HepG2 (cell line): Measurements from ENCODE around the gene MPC1. TPM values are rescaled to one million over a fixed set of nuclear protein-coding genes. Genes with fewer than 3 reads are reported as not detected.

Experiments used
- ATAC-seq: fragments of 200-7000 bp; cut with Tn5 transposase; 3 replicates; pipeline ENCODE4 v1.9.1; 2020; ENCODE audit warnings: mild to moderate bottlenecking, moderate library complexity
- BruUV-seq: library from RNA; stranded (reverse); fragments of 400-500 nt; replicated peaks from 2 replicates; lab custom pipeline; 2021; lab: Mats Ljungman, UMichigan
- CTCF ChIA-PET: fragments of 300-600 bp; formaldehyde crosslinking; extraction: SDS; loops from one replicate; lab custom pipeline; 2021; ENCODE audit warnings: low total read pairs, inconsistent platforms, low intra/inter-chr PET ratio; lab: Yijun Ruan, JAX
- POLR2A ChIA-PET: fragments of 350-600 bp; sonication (Branson Sonifier 250); formaldehyde crosslinking; loops from one replicate; lab custom pipeline; 2020; ENCODE audit warnings: antibody characterized with exemption, inconsistent platforms; lab: Yijun Ruan, JAX
- DNase-seq: peaks from one replicate; pipeline ENCODE4 v3.0.0-alpha.2; 2015; ENCODE audit warnings: low spot score
- FAIRE-seq: peaks from 3 replicates; lab custom pipeline; 2011; peaks lifted over from hg19 to GRCh38; lab: Jason Lieb, UNC
- H2AFZ ChIP-seq: one replicate; pipeline ENCODE4 v1.6.1; 2011; ENCODE audit warnings: low read length, inconsistent platforms
- H3K27ac ChIP-seq: fragments of 300-600 bp; 3 replicates; pipeline ENCODE4 v1.8.0; 2011; ENCODE audit warnings: mixed run types, mild to moderate bottlenecking, mixed read lengths, low read length, inconsistent platforms; ENCODE audit not compliant: insufficient read depth; ENCODE audit errors: extremely low read length
- H3K27me3 ChIP-seq, 2 experiments: fragments of 200-600 bp in 1 of 2; 2 replicates in 1 of 2; 3 replicates in 1 of 2; pipeline versions ENCODE4 v1.6.0 to v1.8.0; 2011; ENCODE audit warnings: low read length in 2 of 2, mild to moderate bottlenecking in 2 of 2, moderate library complexity in 2 of 2, inconsistent platforms in 1 of 2; ENCODE audit not compliant: insufficient read depth in 2 of 2, control insufficient read depth in 1 of 2
- H3K36me3 ChIP-seq, 2 experiments: fragments of 200-600 bp in 1 of 2; replicated peaks in 1 of 2; 2 replicates in 1 of 2; 3 replicates in 1 of 2; pipeline versions ENCODE4 v1.5.1 to v1.8.0; 2011; ENCODE audit warnings: low read length in 2 of 2, inconsistent platforms in 1 of 2; ENCODE audit not compliant: insufficient read depth in 2 of 2, control insufficient read depth in 1 of 2
- H3K4me1 ChIP-seq: 2 replicates; pipeline ENCODE4 v1.5.1; 2012; ENCODE audit warnings: low read length, inconsistent platforms; ENCODE audit not compliant: insufficient read depth
- H3K4me2 ChIP-seq: 2 replicates; pipeline ENCODE4 v1.6.0; 2011; ENCODE audit warnings: low read depth, low read length, inconsistent platforms
- H3K4me3 ChIP-seq, 3 experiments: fragments of 200-600 bp in 1 of 3; sonication (generic), shearing (Covaris generic) in 1 of 3; replicated peaks in 1 of 3; 2 replicates each; pipeline ENCODE4 v1.5.1; 2011 to 2016; ENCODE audit warnings: low read length in 3 of 3, inconsistent platforms in 2 of 3, low read depth in 2 of 3, mild to moderate bottlenecking in 2 of 3, control low read depth in 1 of 3, mixed read lengths in 1 of 3; ENCODE audit not compliant: insufficient read depth in 1 of 3
- H3K79me2 ChIP-seq: one replicate; pipeline ENCODE4 v1.6.1; 2011; ENCODE audit warnings: low read length, inconsistent platforms; ENCODE audit not compliant: insufficient read depth
- H3K9ac ChIP-seq: 2 replicates; pipeline ENCODE4 v1.6.0; 2011; ENCODE audit warnings: mild to moderate bottlenecking, low read depth, low read length, inconsistent platforms; ENCODE audit not compliant: insufficient read depth
- H3K9me3 ChIP-seq: 2 replicates; pipeline ENCODE4 v1.5.1; 2012; ENCODE audit warnings: mild to moderate bottlenecking, low read length
- H4K20me1 ChIP-seq: 2 replicates; pipeline ENCODE4 v1.6.0; 2011; ENCODE audit warnings: inconsistent platforms, mild to moderate bottlenecking, low read length, moderate library complexity; ENCODE audit not compliant: insufficient read depth
- ATF3 ChIP-seq: sonication (generic); formaldehyde crosslinking; IDR thresholded peaks from 2 replicates; pipeline ENCODE4 v1.4.0; 2020; ENCODE audit warnings: missing genetic modification reagents
- ATRX ChIP-seq: sonication (generic); formaldehyde crosslinking; IDR thresholded peaks from 2 replicates; pipeline ENCODE4 v1.4.0; 2020; ENCODE audit warnings: missing genetic modification reagents, borderline replicate concordance
- BRD4 ChIP-seq: sonication (generic); formaldehyde crosslinking; IDR thresholded peaks from 2 replicates; pipeline ENCODE4 v1.4.0; 2020; ENCODE audit warnings: missing genetic modification reagents
- FOSL2 ChIP-seq: sonication (generic); formaldehyde crosslinking; IDR thresholded peaks from 2 replicates; pipeline ENCODE4 v1.4.0; 2020; ENCODE audit warnings: missing genetic modification reagents
- GRHL1 ChIP-seq: sonication (generic); formaldehyde crosslinking; conservative IDR thresholded peaks from 2 replicates; pipeline ENCODE4 v1.8.0; 2022; ENCODE audit warnings: missing genetic modification reagents
- HNRNPK ChIP-seq: fragments of 200-400 bp; formaldehyde crosslinking; IDR thresholded peaks from 2 replicates; pipeline ENCODE4 v1.6.1; 2018; ENCODE audit warnings: low read length, low read depth, moderate library complexity, mild to moderate bottlenecking; ENCODE audit not compliant: poor library complexity, severe bottlenecking
- HOXD1 ChIP-seq: sonication (generic); formaldehyde crosslinking; IDR thresholded peaks from 2 replicates; pipeline ENCODE4 v1.5.0; 2020; ENCODE audit warnings: missing genetic modification reagents
- MBD4 ChIP-seq: IDR thresholded peaks from 2 replicates; pipeline ENCODE4 v1.6.1; 2012; ENCODE audit warnings: low read length, inconsistent platforms, borderline replicate concordance
- ONECUT2 ChIP-seq: sonication (generic); formaldehyde crosslinking; IDR thresholded peaks from 2 replicates; pipeline ENCODE4 v1.4.0; 2020; ENCODE audit warnings: missing genetic modification reagents
- PHF21A ChIP-seq: sonication (generic); formaldehyde crosslinking; IDR thresholded peaks from 2 replicates; pipeline ENCODE4 v1.5.0; 2020; ENCODE audit warnings: mild to moderate bottlenecking, missing genetic modification reagents
- PTBP1 ChIP-seq: fragments of 200-400 bp; formaldehyde crosslinking; IDR thresholded peaks from 2 replicates; pipeline ENCODE4 v1.6.1; 2018; ENCODE audit warnings: low read length, low read depth; ENCODE audit not compliant: poor library complexity, severe bottlenecking
- RELA ChIP-seq: sonication (generic); formaldehyde crosslinking; IDR thresholded peaks from 2 replicates; pipeline ENCODE4 v1.4.0; 2020; ENCODE audit warnings: missing genetic modification reagents
- XBP1 ChIP-seq: sonication (generic); formaldehyde crosslinking; IDR thresholded peaks from 2 replicates; pipeline ENCODE4 v1.5.0; 2020; ENCODE audit warnings: missing genetic modification reagents
- ZNF337 ChIP-seq: sonication (generic); formaldehyde crosslinking; IDR thresholded peaks from 2 replicates; pipeline ENCODE4 v1.5.1; 2020; ENCODE audit warnings: missing genetic modification reagents, low read depth, mild to moderate bottlenecking, borderline replicate concordance
- ZNF512B ChIP-seq: sonication (generic); formaldehyde crosslinking; IDR thresholded peaks from 2 replicates; pipeline ENCODE4 v1.5.1; 2020; ENCODE audit warnings: missing genetic modification reagents, mild to moderate bottlenecking, borderline replicate concordance
- ZNF580 ChIP-seq: IDR thresholded peaks from 2 replicates; pipeline ENCODE4 v1.6.1; 2016; ENCODE audit warnings: low read depth, borderline replicate concordance
- ZNF652 ChIP-seq: IDR thresholded peaks from 2 replicates; pipeline ENCODE4 v1.6.1; 2016; ENCODE audit warnings: low read depth, borderline replicate concordance
- ZNF674 ChIP-seq: sonication (generic); formaldehyde crosslinking; IDR thresholded peaks from 2 replicates; pipeline ENCODE4 v1.5.0; 2020; ENCODE audit warnings: low read depth, mild to moderate bottlenecking, missing genetic modification reagents
- ZNF800 ChIP-seq: sonication (generic); formaldehyde crosslinking; IDR thresholded peaks from 2 replicates; pipeline ENCODE4 v1.4.0; 2020; ENCODE audit warnings: missing genetic modification reagents
- WGBS: methylation state at CpG from one replicate; pipeline ENCODE4 v1.1.6; 2017; ENCODE audit warnings: low lambda C conversion rate; 5-methylcytosine and 5-hydroxymethylcytosine counted together
- in situ Hi-C: cut with HindIII; loops from 2 replicates; pipeline ENCODE4 v1.10.0; 2017; ENCODE audit warnings: low pct_unique_long_range_greater_than_20kb; ENCODE audit not compliant: extremely low pct_ligation_motif_present
- intact Hi-C: fragments of 100-400 bp; cut with micrococcal nuclease; formaldehyde crosslinking; loops from one replicate; pipeline ENCODE4 v1.10.0; 2022; ENCODE audit not compliant: unreplicated experiment
- polyA plus RNA-seq, 8 experiments: library from polyadenylated mRNA; depleted of rRNA in 3 of 8; stranded (reverse) in 7 of 8; unstranded in 1 of 8; fragments of >200 nt; fragmentation: Illumina TruSeq in 4 of 8; extraction: Trizol in 4 of 8; gene quantifications; 2 replicates each; pipeline versions ENCODE4 v1.2.1 to v1.2.3, GENCODE V29; 2011 to 2016; ENCODE audit warnings: low read depth in 4 of 8, missing spikeins in 1 of 8, mixed read lengths in 1 of 8; ENCODE audit not compliant: insufficient read depth in 1 of 8
- total RNA-seq, 5 experiments: library from RNA; depleted of rRNA; stranded (reverse); fragments of >200 nt; fragmentation: Illumina TruSeq; extraction: Trizol; gene quantifications; 2 replicates each; pipeline ENCODE4 v1.2.3, GENCODE V29; 2016; ENCODE audit warnings: low read depth in 1 of 5

Gene MPC1
- total and polyA plus RNA-seq, 2 of the 13 experiments (the other 11 are each of a cell fraction or from before 2014, with no cell fraction given), result 189 to 214 TPM

- no peak overlapping the region for H3K4me2 ChIP-seq
- H3K4me1 ChIP-seq, result peaks cover 78% of the 10 kb centered on the region
- no peaks in the 10 kb centered on the region; a peak in 1 of 5 replicates for H3K27me3 ChIP-seq
- H3K9ac ChIP-seq, result no peak overlapping the region
- peaks cover 2% of the 10 kb centered on the region; the same call in 1 of the 2 replicates for H4K20me1 ChIP-seq
- FAIRE-seq (no peak), ATAC-seq (no peak), DNase-seq (no peak)
- H2AFZ ChIP-seq, result no peak overlapping the region
- no peak overlapping the region for H3K4me3 ChIP-seq
- CTCF ChIA-PET, result no interaction called here
- 81% methylated on average over 3 of the region's 3 CpGs for WGBS
- H3K79me2 ChIP-seq, result peaks cover 18% of the 10 kb centered on the region
- no TSS peak for BruUV-seq
- no peak overlapping the region for H3K27ac ChIP-seq
- peaks cover 12% of the 10 kb centered on the region; the same call in 1 of the 2 replicates for H3K9me3 ChIP-seq
- POLR2A ChIA-PET, result no interaction called here
- no peaks in the 10 kb centered on the region for H3K36me3 ChIP-seq
- intact Hi-C loops, result no loop called here
- in situ Hi-C loops, result no loop called here
- TF ChIP-seq XBP1 (CRISPR knock-in tag) (no peak), HNRNPK (no peak), ZNF674 (CRISPR knock-in tag) (no peak), ZNF580 (CRISPR knock-in tag) (no peak), BRD4 (CRISPR knock-in tag) (no peak), ZNF337 (CRISPR knock-in tag) (no peak), ATRX (CRISPR knock-in tag) (no peak), GRHL1 (CRISPR knock-in tag) (no peak), RELA (CRISPR knock-in tag) (no peak), PHF21A (no peak), ONECUT2 (CRISPR knock-in tag) (no peak), ATF3 (CRISPR knock-in tag) (no peak), HOXD1 (CRISPR knock-in tag) (no peak), MBD4 (no peak), ZNF800 (CRISPR knock-in tag) (no peak), FOSL2 (CRISPR knock-in tag) (peak; percentile 46; the same call in 1 of the 2 replicates), ZNF652 (CRISPR knock-in tag) (peak; percentile 79), PTBP1 (no peak), ZNF512B (CRISPR knock-in tag) (no peak)
Measured at GRCh38 chr6:166346449-166346848, 36.3 kb downstream of the MPC1 start.
